H9 (cell line): ENCODE measurements around the gene PAGR1. TPM values are rescaled to one million over a fixed set of nuclear protein-coding genes. Genes with fewer than 3 reads are reported as not detected.
"Not testable (repeated sequence)": the region's sequence is repeated elsewhere in the genome, so short reads cannot be mapped to it uniquely, and the experiment has no call there.

Source experiments
- DNase-seq: peaks from one replicate; pipeline ENCODE4 v3.0.0-alpha.2; 2017
- H2AFZ ChIP-seq: one replicate; pipeline ENCODE4 v1.6.1; 2013; ENCODE audit warnings: mild to moderate bottlenecking, low read length, control low read depth, moderate library complexity
- H2AK5ac ChIP-seq: 2 replicates; pipeline ENCODE4 v1.6.1; 2013; ENCODE audit warnings: low read length, control low read depth, mixed read lengths; ENCODE audit not compliant: insufficient read length
- H2BK120ac ChIP-seq: one replicate; pipeline ENCODE4 v1.6.1; 2013; ENCODE audit warnings: low read depth, mild to moderate bottlenecking, low read length, control low read depth, inconsistent platforms; ENCODE audit not compliant: poor library complexity, severe bottlenecking
- H2BK12ac ChIP-seq: 2 replicates; pipeline ENCODE4 v1.6.1; 2013; ENCODE audit warnings: low read length, control low read depth, mixed read lengths, low read depth; ENCODE audit not compliant: insufficient read length
- H2BK15ac ChIP-seq: 2 replicates; pipeline ENCODE4 v1.6.1; 2013; ENCODE audit warnings: low read depth, low read length, control low read depth
- H2BK20ac ChIP-seq: one replicate; pipeline ENCODE4 v1.6.1; 2013; ENCODE audit warnings: low read depth, mild to moderate bottlenecking, low read length, control low read depth, inconsistent platforms; ENCODE audit not compliant: poor library complexity, severe bottlenecking
- H2BK5ac ChIP-seq: 2 replicates; pipeline ENCODE4 v1.6.1; 2013; ENCODE audit warnings: low read length, control low read depth, mixed read lengths; ENCODE audit not compliant: insufficient read length
- H3K14ac ChIP-seq: 2 replicates; pipeline ENCODE4 v1.6.1; 2013; ENCODE audit warnings: low read length, control low read depth; ENCODE audit not compliant: insufficient read depth
- H3K18ac ChIP-seq: 2 replicates; pipeline ENCODE4 v1.6.1; 2013; ENCODE audit warnings: low read depth, mild to moderate bottlenecking, mixed read lengths, low read length, control low read depth; ENCODE audit not compliant: insufficient read length
- H3K23ac ChIP-seq: 2 replicates; pipeline ENCODE4 v1.6.1; 2013; ENCODE audit warnings: low read length, control low read depth, mixed read lengths, low read depth; ENCODE audit not compliant: insufficient read length
- H3K23me2 ChIP-seq: 2 replicates; pipeline ENCODE4 v1.6.1; 2013; ENCODE audit warnings: low read depth, mild to moderate bottlenecking, mixed read lengths, low read length, control low read depth; ENCODE audit not compliant: insufficient read length, poor library complexity, severe bottlenecking
- H3K27ac ChIP-seq: 2 replicates; pipeline ENCODE4 v1.5.1; 2013; ENCODE audit warnings: low read length, control low read depth, mixed read lengths, low read depth; ENCODE audit not compliant: insufficient read length
- H3K27me3 ChIP-seq: 2 replicates; pipeline ENCODE4 v1.6.1; 2013; ENCODE audit warnings: low read length, control low read depth, inconsistent platforms; ENCODE audit not compliant: insufficient read depth
- H3K4ac ChIP-seq: 2 replicates; pipeline ENCODE4 v1.6.1; 2013; ENCODE audit warnings: low read depth, mild to moderate bottlenecking, control low read depth, inconsistent platforms, low read length, moderate library complexity
- H3K4me1 ChIP-seq: 2 replicates; pipeline ENCODE4 v1.6.1; 2013; ENCODE audit warnings: low read length, control low read depth, inconsistent platforms; ENCODE audit not compliant: insufficient read depth
- H3K4me2 ChIP-seq: 2 replicates; pipeline ENCODE4 v1.6.1; 2013; ENCODE audit warnings: low read length, control low read depth, mixed read lengths; ENCODE audit not compliant: insufficient read length, insufficient read depth
- H3K56ac ChIP-seq: 2 replicates; pipeline ENCODE4 v1.6.1; 2013; ENCODE audit warnings: low read depth, mild to moderate bottlenecking, mixed read lengths, low read length, control low read depth; ENCODE audit not compliant: insufficient read length
- H3K79me1 ChIP-seq: 2 replicates; pipeline ENCODE4 v1.6.1; 2013; ENCODE audit warnings: low read depth, mild to moderate bottlenecking, moderate library complexity, low read length, control low read depth, inconsistent platforms; ENCODE audit not compliant: insufficient read depth, poor library complexity, severe bottlenecking
- H3K79me2 ChIP-seq: 2 replicates; pipeline ENCODE4 v1.6.1; 2013; ENCODE audit warnings: low read length, control low read depth, inconsistent platforms; ENCODE audit not compliant: insufficient read depth
- H3K9ac ChIP-seq: 2 replicates; pipeline ENCODE4 v1.6.1; 2013; ENCODE audit warnings: low read length, control low read depth, mixed read lengths; ENCODE audit not compliant: insufficient read length; ENCODE audit errors: extremely low read depth
- H3K9me3 ChIP-seq: one replicate; pipeline ENCODE4 v1.6.1; 2013; ENCODE audit warnings: low read depth, low read length, inconsistent platforms; ENCODE audit not compliant: control insufficient read depth
- H3T11ph ChIP-seq: one replicate; pipeline ENCODE4 v1.6.1; 2013; ENCODE audit warnings: mild to moderate bottlenecking, low read length, control low read depth, inconsistent platforms
- H4K20me1 ChIP-seq: one replicate; pipeline ENCODE4 v1.6.1; 2013; ENCODE audit not compliant: control insufficient read depth, insufficient read length, insufficient read depth
- H4K5ac ChIP-seq: 2 replicates; pipeline ENCODE4 v1.6.1; 2013; ENCODE audit warnings: low read depth, mild to moderate bottlenecking, mixed read lengths, low read length, control low read depth; ENCODE audit not compliant: insufficient read length
- H4K8ac ChIP-seq: replicated peaks from 2 replicates; pipeline ENCODE4 v1.6.1; 2013; ENCODE audit warnings: low read length, control low read depth, mixed read lengths, low read depth; ENCODE audit not compliant: insufficient read length
- H4K91ac ChIP-seq: 2 replicates; pipeline ENCODE4 v1.6.1; 2013; ENCODE audit warnings: low read depth, mild to moderate bottlenecking, moderate library complexity, mixed read lengths, low read length, control low read depth; ENCODE audit not compliant: insufficient read length
- H3K27ac Mint-ChIP-seq, 3 experiments: 2 replicates in 2 of 3; 3 replicates in 1 of 3; pipeline ENCODE4 v1.8.0; 2020 to 2021; ENCODE audit warnings: mixed read lengths in 3 of 3, mild to moderate bottlenecking in 1 of 3, moderate library complexity in 1 of 3
- H3K27me3 Mint-ChIP-seq: 2 replicates; pipeline ENCODE4 v1.8.0; 2021; ENCODE audit warnings: low read depth, mild to moderate bottlenecking, moderate library complexity, mixed read lengths
- H3K36me3 Mint-ChIP-seq, 3 experiments: 2 replicates in 2 of 3; 3 replicates in 1 of 3; pipeline ENCODE4 v1.8.0; 2020 to 2021; ENCODE audit warnings: low read depth in 3 of 3, mixed read lengths in 3 of 3; ENCODE audit not compliant: insufficient read depth in 1 of 3
- H3K4me1 Mint-ChIP-seq, 2 experiments: 2 replicates each; pipeline ENCODE4 v1.8.0; 2020; ENCODE audit warnings: mixed read lengths in 2 of 2
- H3K4me3 Mint-ChIP-seq, 2 experiments: 2 replicates in 1 of 2; 3 replicates in 1 of 2; pipeline ENCODE4 v1.8.0; 2020 to 2021; ENCODE audit warnings: mild to moderate bottlenecking in 2 of 2, mixed read lengths in 2 of 2, moderate library complexity in 1 of 2
- H3K9me3 Mint-ChIP-seq, 2 experiments: 2 replicates in 1 of 2; 3 replicates in 1 of 2; pipeline ENCODE4 v1.8.0; 2020; ENCODE audit warnings: mild to moderate bottlenecking in 2 of 2, mixed read lengths in 2 of 2, moderate library complexity in 1 of 2
- WGBS: extraction: QIAGEN DNeasy Blood & Tissue Kit; methylation state at CpG from one replicate; pipeline ENCODE4 v1.1.7; 2013; ENCODE audit warnings: missing lambda C conversion rate, low lambda C conversion rate, mixed read lengths; ENCODE audit not compliant: insufficient read length; ENCODE audit errors: extremely low coverage; 5-methylcytosine and 5-hydroxymethylcytosine counted together
- total RNA-seq: library from RNA; stranded (reverse); gene quantifications from 2 replicates; pipeline ENCODE4 v1.2.1, GENCODE V29; 2021
- TF ChIP-seq, protein P1 (sequence below): fragments of 200-600 bp; sonication (generic); conservative IDR thresholded peaks from 3 replicates; pipeline ENCODE4 v1.8.0; 2021; ENCODE audit warnings: antibody characterized with exemption, mild to moderate bottlenecking

The PAGR1 gene
- total RNA-seq, 1 experiment from 2014 or later, result 65.3 TPM

GRCh38 chr16:29770250-29770929, 45.6 kb upstream of the PAGR1 start:
- Histone ChIP-seq H3T11ph (no peak overlapping the region), H2BK20ac (no peak overlapping the region), H4K91ac (no peak overlapping the region), H3K79me1 (no peaks in the 10 kb centered on the region), H3K4me1 (no peaks in the 10 kb centered on the region), H3K56ac (no peak overlapping the region), H3K9ac (no peak overlapping the region), H2BK15ac (no peak overlapping the region), H2AFZ (no peak overlapping the region), H3K4me2 (no peak overlapping the region), H3K14ac (no peak overlapping the region; the same call in 1 of the 2 replicates), H2BK5ac (no peak overlapping the region), H3K27ac (no peak overlapping the region), H2BK120ac (no peak overlapping the region), H3K23ac (no peak overlapping the region), H3K18ac (no peak overlapping the region), H3K27me3 (no peaks in the 10 kb centered on the region), H3K23me2 (no peaks in the 10 kb centered on the region), H4K5ac (no peak overlapping the region), H4K8ac (no peak overlapping the region), H3K9me3 (no peaks in the 10 kb centered on the region), H2BK12ac (no peak overlapping the region), H2AK5ac (no peak overlapping the region), H3K4ac (no peak overlapping the region), H4K20me1 (no peaks in the 10 kb centered on the region), H3K79me2 (no peaks in the 10 kb centered on the region)
- H3K9me3 Mint-ChIP-seq, result no peaks in the 10 kb centered on the region
- H3K36me3 Mint-ChIP-seq, result no peaks in the 10 kb centered on the region
- no peak overlapping the region for H3K27ac Mint-ChIP-seq
- H3K4me1 Mint-ChIP-seq, result peaks cover 3 to 9% of the 10 kb centered on the region in 2 experiments; a peak in 2 of 4 replicates
- DNase-seq, result no peak
- no peak overlapping the region for H3K4me3 Mint-ChIP-seq
- WGBS, result no CpG with 5 or more reads among the region's 7 CpGs
- peaks cover 4% of the 10 kb centered on the region for H3K27me3 Mint-ChIP-seq
- TF ChIP-seq, protein P1, sequence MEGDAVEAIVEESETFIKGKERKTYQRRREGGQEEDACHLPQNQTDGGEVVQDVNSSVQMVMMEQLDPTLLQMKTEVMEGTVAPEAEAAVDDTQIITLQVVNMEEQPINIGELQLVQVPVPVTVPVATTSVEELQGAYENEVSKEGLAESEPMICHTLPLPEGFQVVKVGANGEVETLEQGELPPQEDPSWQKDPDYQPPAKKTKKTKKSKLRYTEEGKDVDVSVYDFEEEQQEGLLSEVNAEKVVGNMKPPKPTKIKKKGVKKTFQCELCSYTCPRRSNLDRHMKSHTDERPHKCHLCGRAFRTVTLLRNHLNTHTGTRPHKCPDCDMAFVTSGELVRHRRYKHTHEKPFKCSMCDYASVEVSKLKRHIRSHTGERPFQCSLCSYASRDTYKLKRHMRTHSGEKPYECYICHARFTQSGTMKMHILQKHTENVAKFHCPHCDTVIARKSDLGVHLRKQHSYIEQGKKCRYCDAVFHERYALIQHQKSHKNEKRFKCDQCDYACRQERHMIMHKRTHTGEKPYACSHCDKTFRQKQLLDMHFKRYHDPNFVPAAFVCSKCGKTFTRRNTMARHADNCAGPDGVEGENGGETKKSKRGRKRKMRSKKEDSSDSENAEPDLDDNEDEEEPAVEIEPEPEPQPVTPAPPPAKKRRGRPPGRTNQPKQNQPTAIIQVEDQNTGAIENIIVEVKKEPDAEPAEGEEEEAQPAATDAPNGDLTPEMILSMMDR, result no peak

- not testable (repeated sequence) for H3K4ac ChIP-seq, H2BK5ac ChIP-seq, H3K79me2 ChIP-seq, H3K4me1 ChIP-seq, H3T11ph ChIP-seq, H2AFZ ChIP-seq, H3K36me3 Mint-ChIP-seq, H4K5ac ChIP-seq, H3K9me3 ChIP-seq, H3K4me2 ChIP-seq, H2BK120ac ChIP-seq, H4K8ac ChIP-seq, H4K91ac ChIP-seq, H3K18ac ChIP-seq, H3K27me3 ChIP-seq, H3K14ac ChIP-seq, H3K27me3 Mint-ChIP-seq, H3K4me1 Mint-ChIP-seq, H2BK15ac ChIP-seq, H2AK5ac ChIP-seq, H2BK12ac ChIP-seq, H2BK20ac ChIP-seq, H4K20me1 ChIP-seq, H3K27ac ChIP-seq, H3K23me2 ChIP-seq, H3K79me1 ChIP-seq, H3K4me3 Mint-ChIP-seq, H3K9ac ChIP-seq, DNase-seq, H3K23ac ChIP-seq, H3K56ac ChIP-seq, H3K9me3 Mint-ChIP-seq
- peak overlapping the region in 1 of 3 experiments; percentile 63; a peak in 2 of 7 replicates for H3K27ac Mint-ChIP-seq
- WGBS, result no CpG with 5 or more reads among the region's 7 CpGs
Observed at GRCh38 chr16:29772330-29772729, 43.6 kb upstream of the PAGR1 start.
